Prostate gland (tissue), 2 donors: ENCODE results near the gene ADD3. TPM values are rescaled to one million over a fixed set of nuclear protein-coding genes. Genes with fewer than 3 reads are reported as not detected.

Experiments used
- DNase-seq: peaks from one replicate; pipeline ENCODE4 v3.0.0-alpha.2; 2019; ENCODE audit warnings: low spot score
- H3K27ac ChIP-seq, 2 donors: fragments of 200-600 bp; sonication (generic); 2 replicates each; pipeline ENCODE4 v1.5.1; 2017 to 2019
- H3K27me3 ChIP-seq: fragments of 200-600 bp; sonication (generic); replicated peaks from 2 replicates; pipeline ENCODE4 v1.5.1; 2019; ENCODE audit not compliant: insufficient read depth
- H3K36me3 ChIP-seq, 2 donors: fragments of 200-600 bp; sonication (generic); 1 replicate in 1 of 2; 2 replicates in 1 of 2; pipeline versions ENCODE4 v1.5.1 to v1.8.1; 2017 to 2019
- H3K4me1 ChIP-seq: fragments of 200-600 bp; sonication (generic); replicated peaks from 2 replicates; pipeline ENCODE4 v1.5.1; 2019
- H3K4me3 ChIP-seq, 2 donors: fragments of 200-600 bp; sonication (generic); 2 replicates each; pipeline ENCODE4 v1.5.1; 2017 to 2019
- H3K9me3 ChIP-seq: fragments of 200-600 bp; sonication (generic); 2 replicates; pipeline ENCODE4 v1.5.1; 2017
- POLR2A ChIP-seq: fragments of 450-650 bp; IDR thresholded peaks from one replicate; pipeline ENCODE4 v1.6.1; 2016; ENCODE audit warnings: antibody characterized with exemption, mild to moderate bottlenecking
- POLR2AphosphoS5 ChIP-seq: sonication (generic); formaldehyde crosslinking; IDR thresholded peaks from one replicate; pipeline ENCODE4 v1.6.1; 2017; ENCODE audit warnings: antibody characterized with exemption
- WGBS: methylation state at CpG from one replicate; pipeline ENCODE4 v1.1.5; 2018; 5-methylcytosine and 5-hydroxymethylcytosine counted together
- intact Hi-C: fragments of 100-400 bp; cut with DNase I; formaldehyde crosslinking; loops from one replicate; pipeline ENCODE4 v1.14.2; 2022
- total RNA-seq, 2 donors: library from RNA; depleted of rRNA; stranded (reverse); fragments of >200 nt; gene quantifications; one replicate each; pipeline ENCODE4 v1.1.0, GENCODE V29; 2016
- TF ChIP-seq, protein P1 (sequence below), 4 experiments: fragments of 200-600 bp in 2 of 4; fragments of 450-650 bp in 2 of 4; sonication (generic) in 2 of 4; IDR thresholded peaks; 1 replicate in 3 of 4; 2 replicates in 1 of 4; pipeline ENCODE4 v1.5.1; 2016 to 2019; ENCODE audit warnings: antibody characterized with exemption in 4 of 4, mild to moderate bottlenecking in 2 of 4, moderate library complexity in 2 of 4

The ADD3 gene, protein sequence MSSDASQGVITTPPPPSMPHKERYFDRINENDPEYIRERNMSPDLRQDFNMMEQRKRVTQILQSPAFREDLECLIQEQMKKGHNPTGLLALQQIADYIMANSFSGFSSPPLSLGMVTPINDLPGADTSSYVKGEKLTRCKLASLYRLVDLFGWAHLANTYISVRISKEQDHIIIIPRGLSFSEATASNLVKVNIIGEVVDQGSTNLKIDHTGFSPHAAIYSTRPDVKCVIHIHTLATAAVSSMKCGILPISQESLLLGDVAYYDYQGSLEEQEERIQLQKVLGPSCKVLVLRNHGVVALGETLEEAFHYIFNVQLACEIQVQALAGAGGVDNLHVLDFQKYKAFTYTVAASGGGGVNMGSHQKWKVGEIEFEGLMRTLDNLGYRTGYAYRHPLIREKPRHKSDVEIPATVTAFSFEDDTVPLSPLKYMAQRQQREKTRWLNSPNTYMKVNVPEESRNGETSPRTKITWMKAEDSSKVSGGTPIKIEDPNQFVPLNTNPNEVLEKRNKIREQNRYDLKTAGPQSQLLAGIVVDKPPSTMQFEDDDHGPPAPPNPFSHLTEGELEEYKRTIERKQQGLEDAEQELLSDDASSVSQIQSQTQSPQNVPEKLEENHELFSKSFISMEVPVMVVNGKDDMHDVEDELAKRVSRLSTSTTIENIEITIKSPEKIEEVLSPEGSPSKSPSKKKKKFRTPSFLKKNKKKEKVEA
- total RNA-seq = 100 to 1,000 TPM in 1 of 2 donors, 10 to 100 TPM in 1; 76.4 to 127 TPM

DNA sequence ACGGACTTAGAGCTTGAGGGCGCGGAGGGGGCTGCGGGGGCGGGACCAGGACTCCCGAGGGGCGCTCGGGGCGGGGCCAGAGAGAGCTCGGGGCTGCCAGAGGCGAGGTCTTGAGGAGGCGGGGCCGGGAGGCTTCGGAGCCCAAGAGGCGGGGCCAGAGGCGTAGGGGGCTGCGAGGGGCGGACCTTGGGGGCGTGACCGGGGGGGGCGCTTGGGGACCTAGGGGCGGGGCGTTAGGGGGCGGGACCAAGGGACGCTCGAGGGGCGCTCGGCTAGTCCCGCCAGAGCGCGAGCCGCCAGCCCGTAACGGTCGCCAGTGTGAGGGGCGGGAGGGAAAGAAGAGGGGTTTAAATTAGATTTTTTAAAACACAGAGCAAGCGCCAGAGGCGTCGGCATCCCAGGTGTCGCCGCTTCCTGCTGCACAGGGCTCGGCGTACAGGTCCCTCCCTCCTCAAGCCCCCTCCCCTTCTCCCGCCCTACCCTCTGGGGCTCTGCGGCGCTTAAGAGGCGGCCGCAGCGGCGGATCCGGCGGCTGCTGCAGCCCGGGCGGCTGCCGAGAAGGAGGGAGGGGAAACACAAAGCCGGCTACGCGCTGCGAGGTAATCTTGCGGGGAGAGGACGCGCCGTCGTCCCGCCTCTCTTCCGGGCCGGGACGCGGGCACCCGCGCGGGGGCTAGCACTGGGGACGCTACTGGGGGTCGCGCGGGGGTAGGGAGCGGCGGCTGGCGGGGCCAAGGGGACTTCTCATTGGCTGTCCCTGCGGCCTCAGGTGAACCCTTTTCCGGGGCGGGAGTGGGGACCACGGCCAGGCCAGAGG is at the start of gene ADD3:
Gene ADD3, plus strand, starts transcription at position 284 of the 817 bp plus-strand sequence. CDS start 92,670 bp downstream, outside the sequence.
- peak; percentile 91 for DNase-seq
- peaks cover 13% of the 10 kb centered on the region for H3K4me1 ChIP-seq
- under 1% methylated on average over 54 of the region's 83 CpGs for WGBS
- peak within 1 kb of the TSS; percentile 70 to 82 for H3K4me3 ChIP-seq
- H3K9me3 ChIP-seq = no peaks in the 10 kb centered on the region
- H3K27ac ChIP-seq = peak within 1 kb of the TSS; percentile 85 to 87
- TF ChIP-seq POLR2AphosphoS5 (peak; percentile 65), POLR2A (peak; percentile 60)
- TF ChIP-seq, protein P1, sequence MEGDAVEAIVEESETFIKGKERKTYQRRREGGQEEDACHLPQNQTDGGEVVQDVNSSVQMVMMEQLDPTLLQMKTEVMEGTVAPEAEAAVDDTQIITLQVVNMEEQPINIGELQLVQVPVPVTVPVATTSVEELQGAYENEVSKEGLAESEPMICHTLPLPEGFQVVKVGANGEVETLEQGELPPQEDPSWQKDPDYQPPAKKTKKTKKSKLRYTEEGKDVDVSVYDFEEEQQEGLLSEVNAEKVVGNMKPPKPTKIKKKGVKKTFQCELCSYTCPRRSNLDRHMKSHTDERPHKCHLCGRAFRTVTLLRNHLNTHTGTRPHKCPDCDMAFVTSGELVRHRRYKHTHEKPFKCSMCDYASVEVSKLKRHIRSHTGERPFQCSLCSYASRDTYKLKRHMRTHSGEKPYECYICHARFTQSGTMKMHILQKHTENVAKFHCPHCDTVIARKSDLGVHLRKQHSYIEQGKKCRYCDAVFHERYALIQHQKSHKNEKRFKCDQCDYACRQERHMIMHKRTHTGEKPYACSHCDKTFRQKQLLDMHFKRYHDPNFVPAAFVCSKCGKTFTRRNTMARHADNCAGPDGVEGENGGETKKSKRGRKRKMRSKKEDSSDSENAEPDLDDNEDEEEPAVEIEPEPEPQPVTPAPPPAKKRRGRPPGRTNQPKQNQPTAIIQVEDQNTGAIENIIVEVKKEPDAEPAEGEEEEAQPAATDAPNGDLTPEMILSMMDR (IDR thresholded peaks at IDR 0.05) = no peak
- intact Hi-C loops = loop anchor here (2.0 to 5.0 kb wide), 2 partner anchors 85 to 121 kb away; partner anchors contain the start of gene XPNPEP1
- no peaks in the 10 kb centered on the region for H3K36me3 ChIP-seq
- H3K27me3 ChIP-seq = no peaks in the 10 kb centered on the region

DNA sequence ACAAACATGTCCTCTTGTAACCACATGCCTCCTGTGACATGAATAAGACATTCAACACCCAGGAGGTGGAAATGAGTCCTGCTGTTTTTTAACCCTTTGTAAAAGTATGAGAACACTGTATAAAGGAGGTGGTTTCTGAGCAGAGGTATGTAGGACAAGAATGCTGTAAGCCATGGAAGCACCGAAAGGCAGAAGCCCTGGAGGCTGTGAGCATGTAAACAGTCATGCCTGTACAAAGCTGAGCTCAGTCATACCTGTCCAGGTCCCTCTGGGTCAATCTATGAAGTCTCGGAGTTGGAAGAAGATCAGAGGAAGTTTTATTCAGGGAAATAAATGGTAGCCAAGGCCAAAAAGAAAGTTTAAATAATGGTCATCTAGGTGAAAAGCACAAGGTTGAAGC is 49.7 kb upstream of the ADD3 start:
- no peak overlapping the region for H3K27ac ChIP-seq
- no peak for DNase-seq
- H3K4me3 ChIP-seq = no peak overlapping the region
- WGBS = 54% methylated on average over 2 of the region's 2 CpGs
- no peaks in the 10 kb centered on the region for H3K4me1 ChIP-seq
- no peaks in the 10 kb centered on the region for H3K27me3 ChIP-seq
- no peaks in the 10 kb centered on the region for H3K36me3 ChIP-seq
- TF ChIP-seq POLR2AphosphoS5 (no peak), POLR2A (no peak)
- TF ChIP-seq, protein P1 (IDR thresholded peaks at IDR 0.05) = no peak
- intact Hi-C loops = no loop called here
- no peaks in the 10 kb centered on the region for H3K9me3 ChIP-seq

DNA sequence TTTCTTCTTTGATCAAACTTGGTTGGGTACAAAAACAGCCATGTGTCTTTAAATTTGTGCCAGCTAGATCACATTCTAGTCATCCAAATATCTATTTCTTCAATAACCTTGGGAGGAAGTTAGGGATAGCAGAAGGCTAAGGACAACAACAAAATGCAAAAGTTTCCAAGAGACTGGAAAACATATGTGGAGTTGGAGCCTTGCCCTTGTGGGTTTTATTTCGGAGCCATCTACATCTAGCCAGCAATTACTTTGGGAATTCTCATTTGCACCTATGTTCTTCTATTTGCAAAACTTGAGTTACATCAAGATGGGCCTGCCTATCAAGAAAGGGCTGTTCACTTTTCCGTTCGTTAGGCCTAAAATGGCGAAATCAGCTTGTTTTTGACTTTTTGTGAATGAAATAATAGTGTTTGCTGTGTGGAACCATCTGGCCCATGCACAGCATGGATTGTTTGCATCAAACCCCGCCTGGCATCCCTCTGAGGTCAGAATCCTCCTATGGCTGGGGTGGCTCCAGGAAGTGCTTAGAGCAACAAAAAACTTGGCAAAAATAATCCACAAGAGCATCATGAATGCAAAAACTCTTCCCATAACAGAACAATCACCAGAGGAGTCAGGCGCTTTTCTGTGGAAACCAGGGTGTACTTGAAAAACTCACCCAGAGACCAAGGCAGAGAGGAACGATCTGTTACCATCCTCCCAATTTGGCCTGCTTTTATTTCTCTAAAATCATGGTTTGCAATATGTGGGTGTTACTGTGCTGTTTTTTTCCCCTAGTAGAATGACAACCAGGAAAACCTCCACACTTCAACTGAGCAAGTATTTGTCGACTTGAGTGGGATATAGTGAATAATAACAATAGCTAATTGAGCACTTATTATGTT is 48.3 kb upstream of the ADD3 start:
- 97% methylated on average over 8 of the region's 8 CpGs for WGBS
- no peak overlapping the region for H3K27ac ChIP-seq
- TF ChIP-seq POLR2AphosphoS5 (no peak), POLR2A (no peak)
- TF ChIP-seq, protein P1 (IDR thresholded peaks at IDR 0.05) = no peak

DNA sequence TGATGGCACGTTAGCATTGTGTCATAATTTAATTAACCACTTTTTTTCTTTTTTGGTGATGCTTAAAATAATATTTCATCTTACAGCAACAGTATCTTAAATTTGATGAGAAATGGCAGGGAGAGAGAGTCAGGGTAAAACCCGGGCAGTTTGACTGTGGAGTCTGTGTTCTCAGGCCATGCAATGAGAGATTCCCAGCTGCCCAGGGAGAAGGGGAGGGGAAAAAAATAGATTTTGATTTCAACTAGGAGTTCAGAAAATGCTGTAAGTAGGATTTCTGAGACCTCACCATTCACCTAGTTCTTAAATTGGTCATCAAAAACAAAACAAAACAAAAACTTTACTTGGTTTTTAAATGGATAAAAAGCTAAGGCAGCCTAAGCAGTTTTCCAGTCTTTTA is 47.1 kb upstream of the ADD3 start:
- WGBS = 79% methylated on average over 2 of the region's 2 CpGs
- H3K4me1 ChIP-seq = no peaks in the 10 kb centered on the region
- intact Hi-C loops = no loop called here

More for the DNA sequence above, 48.3 kb upstream of the ADD3 start:
- Histone ChIP-seq H3K27me3 (no peaks in the 10 kb centered on the region), H3K4me1 (no peaks in the 10 kb centered on the region), H3K36me3 (no peaks in the 10 kb centered on the region), H3K9me3 (no peaks in the 10 kb centered on the region), H3K4me3 (no peak overlapping the region)
- DNase-seq = no peak
- intact Hi-C loops = no loop called here

More for the DNA sequence above, 47.1 kb upstream of the ADD3 start:
- Histone ChIP-seq H3K9me3 (no peaks in the 10 kb centered on the region), H3K27me3 (no peaks in the 10 kb centered on the region), H3K36me3 (no peaks in the 10 kb centered on the region), H3K4me3 (no peak overlapping the region), H3K27ac (no peak overlapping the region)
- TF ChIP-seq POLR2A (no peak), POLR2AphosphoS5 (no peak)
- TF ChIP-seq, protein P1 (IDR thresholded peaks at IDR 0.05) = no peak
- no peak for DNase-seq
